Activated naive CD8-positive, alpha-beta T cell treated with anti-CD3 and anti-CD28 coated beads, Interleukin-2, amount 50 U/mL, for 24 hours (primary cell): Measurements from ENCODE around the gene COL2A1.
A peak's percentile ranks its signal among the peaks of the same experiment; 100 is the strongest.
"Not testable (repeated sequence)": the region's sequence is repeated elsewhere in the genome, so short reads cannot be mapped to it uniquely, and the experiment has no call there.

Source experiments
- ATAC-seq: fragments of 150-1000 bp; cut with Tn5 transposase; one replicate; pipeline ENCODE4 v1.10.0; 2021
- DNase-seq: peaks from one replicate; pipeline ENCODE4 v3.0.0; 2021
- H3K27ac Mint-ChIP-seq: one replicate; pipeline ENCODE4 v1.8.0; 2021; ENCODE audit warnings: mild to moderate bottlenecking, mixed read lengths
- H3K27me3 Mint-ChIP-seq: one replicate; pipeline ENCODE4 v1.8.0; 2021; ENCODE audit warnings: mixed read lengths
- H3K36me3 Mint-ChIP-seq: one replicate; pipeline ENCODE4 v1.8.0; 2021; ENCODE audit warnings: low read depth, mixed read lengths
- H3K4me1 Mint-ChIP-seq: one replicate; pipeline ENCODE4 v1.8.0; 2021; ENCODE audit warnings: mixed read lengths
- H3K4me3 Mint-ChIP-seq: one replicate; pipeline ENCODE4 v1.8.0; 2021; ENCODE audit warnings: mild to moderate bottlenecking, moderate library complexity, mixed read lengths
- H3K9me3 Mint-ChIP-seq: one replicate; pipeline ENCODE4 v1.8.0; 2021; ENCODE audit warnings: mixed read lengths

Gene COL2A1

GRCh38 chr12:47970843-47971242, 33.4 kb downstream of the COL2A1 start:
- peaks cover 19% of the 10 kb centered on the region for H3K36me3 Mint-ChIP-seq
- H3K27ac Mint-ChIP-seq = no peak overlapping the region
- ATAC-seq (no peak), DNase-seq (no peak)
- no peaks in the 10 kb centered on the region for H3K27me3 Mint-ChIP-seq
- H3K4me1 Mint-ChIP-seq = peaks cover 4% of the 10 kb centered on the region
- H3K4me3 Mint-ChIP-seq = no peak overlapping the region
- no peaks in the 10 kb centered on the region for H3K9me3 Mint-ChIP-seq

- peaks cover 29% of the 10 kb centered on the region for H3K36me3 Mint-ChIP-seq
- H3K27ac Mint-ChIP-seq = no peak overlapping the region
- ATAC-seq = no peak
- no peak for DNase-seq
- no peaks in the 10 kb centered on the region for H3K9me3 Mint-ChIP-seq
- no peaks in the 10 kb centered on the region for H3K27me3 Mint-ChIP-seq
- no peak overlapping the region for H3K4me3 Mint-ChIP-seq
- peaks cover 14% of the 10 kb centered on the region for H3K4me1 Mint-ChIP-seq
Measured at GRCh38 chr12:47969845-47970244, 34.4 kb downstream of the COL2A1 start.

- ATAC-seq (no peak), DNase-seq (no peak)
- peaks cover 2% of the 10 kb centered on the region for H3K27me3 Mint-ChIP-seq
- peaks cover 40% of the 10 kb centered on the region for H3K36me3 Mint-ChIP-seq
- H3K4me1 Mint-ChIP-seq = peaks cover 33% of the 10 kb centered on the region
- no peak overlapping the region for H3K4me3 Mint-ChIP-seq
- H3K27ac Mint-ChIP-seq = no peak overlapping the region
- no peaks in the 10 kb centered on the region for H3K9me3 Mint-ChIP-seq
Measured at GRCh38 chr12:47967461-47968321, 36.6 kb downstream of the COL2A1 start.

GRCh38 chr12:47965581-47965980, 38.7 kb downstream of the COL2A1 start:
- H3K9me3 Mint-ChIP-seq = no peaks in the 10 kb centered on the region
- ATAC-seq (no peak), DNase-seq (no peak)
- peak overlapping the region; percentile 17 for H3K27ac Mint-ChIP-seq
- peaks cover 11% of the 10 kb centered on the region for H3K27me3 Mint-ChIP-seq
- H3K36me3 Mint-ChIP-seq = peaks cover 40% of the 10 kb centered on the region
- peak overlapping the region; percentile 95 for H3K4me3 Mint-ChIP-seq
- peaks cover 33% of the 10 kb centered on the region for H3K4me1 Mint-ChIP-seq

GRCh38 chr12:47964106-47964728, 40.1 kb downstream of the COL2A1 start:
- H3K4me3 Mint-ChIP-seq = peak overlapping the region; percentile 95
- ATAC-seq = no peak

GRCh38 chr12:47963340-47964040, 40.8 kb downstream of the COL2A1 start, which contains the start of gene TMEM106C:
TMEM106C (plus strand) TSS chr12:47963596; CDS start chr12:47964237, 641 bp downstream.
- ATAC-seq (peak; percentile 95), DNase-seq (peak; percentile 95)
- peak within 1 kb of the TSS; percentile 92 for H3K27ac Mint-ChIP-seq
- peak within 1 kb of the TSS; percentile 95 for H3K4me3 Mint-ChIP-seq
- H3K27me3 Mint-ChIP-seq = peaks cover 24% of the 10 kb centered on the region
- H3K36me3 Mint-ChIP-seq = peaks cover 40% of the 10 kb centered on the region
- peaks cover 1% of the 10 kb centered on the region for H3K9me3 Mint-ChIP-seq
- peaks cover 33% of the 10 kb centered on the region for H3K4me1 Mint-ChIP-seq

More at GRCh38 chr12:47964106-47964728, 40.1 kb downstream of the COL2A1 start:
- Mint-ChIP-seq H3K27me3 (peaks cover 24% of the 10 kb centered on the region), H3K4me1 (peaks cover 33% of the 10 kb centered on the region), H3K36me3 (peaks cover 40% of the 10 kb centered on the region), H3K9me3 (no peaks in the 10 kb centered on the region), H3K27ac (peak overlapping the region; percentile 92)
- DNase-seq = peak; percentile 23

- no peak for DNase-seq
- Mint-ChIP-seq H3K27me3 (peaks cover 24% of the 10 kb centered on the region), H3K4me3 (no peak overlapping the region)
Measured at GRCh38 chr12:47962198-47962597, 42.1 kb downstream of the COL2A1 start.

GRCh38 chr12:47957671-47958070, 46.6 kb downstream of the COL2A1 start:
- DNase-seq, H3K4me1 Mint-ChIP-seq, H3K27ac Mint-ChIP-seq, H3K4me3 Mint-ChIP-seq, H3K36me3 Mint-ChIP-seq, H3K9me3 Mint-ChIP-seq, ATAC-seq: not testable (repeated sequence)
- H3K27me3 Mint-ChIP-seq = peaks cover 22% of the 10 kb centered on the region

More at GRCh38 chr12:47962198-47962597, 42.1 kb downstream of the COL2A1 start:
- Mint-ChIP-seq H3K27ac (no peak overlapping the region), H3K36me3 (peaks cover 30% of the 10 kb centered on the region), H3K4me1 (peaks cover 33% of the 10 kb centered on the region), H3K9me3 (peaks cover 3% of the 10 kb centered on the region)
- no peak for ATAC-seq

- no peak overlapping the region for H3K4me3 Mint-ChIP-seq
- ATAC-seq (no peak), DNase-seq (no peak)
- H3K4me1 Mint-ChIP-seq = no peaks in the 10 kb centered on the region
- peaks cover 8% of the 10 kb centered on the region for H3K27me3 Mint-ChIP-seq
- no peak overlapping the region for H3K27ac Mint-ChIP-seq
- peaks cover 3% of the 10 kb centered on the region for H3K9me3 Mint-ChIP-seq
- H3K36me3 Mint-ChIP-seq = no peaks in the 10 kb centered on the region
Measured at GRCh38 chr12:47955059-47955458, 49.2 kb downstream of the COL2A1 start.

- DNase-seq (no peak), ATAC-seq (no peak)
- no peaks in the 10 kb centered on the region for H3K36me3 Mint-ChIP-seq
- peaks cover 3% of the 10 kb centered on the region for H3K9me3 Mint-ChIP-seq
- no peak overlapping the region for H3K27ac Mint-ChIP-seq
- no peak overlapping the region for H3K4me3 Mint-ChIP-seq
- H3K27me3 Mint-ChIP-seq = peaks cover 3% of the 10 kb centered on the region
- H3K4me1 Mint-ChIP-seq = no peaks in the 10 kb centered on the region
Measured at GRCh38 chr12:47954467-47955045, 49.7 kb downstream of the COL2A1 start.

- Mint-ChIP-seq H3K36me3 (no peaks in the 10 kb centered on the region), H3K4me3 (no peak overlapping the region), H3K27ac (no peak overlapping the region), H3K9me3 (peaks cover 3% of the 10 kb centered on the region), H3K27me3 (no peaks in the 10 kb centered on the region), H3K4me1 (no peaks in the 10 kb centered on the region)
- DNase-seq (no peak), ATAC-seq (no peak)
Measured at GRCh38 chr12:47954058-47954457, 50.2 kb downstream of the COL2A1 start.

GRCh38 chr12:47950856-47951468, 53.3 kb downstream of the COL2A1 start:
- no peak overlapping the region for H3K27ac Mint-ChIP-seq
- ATAC-seq = no peak
- H3K27me3 Mint-ChIP-seq = peaks cover 7% of the 10 kb centered on the region
- no peak for DNase-seq
- no peak overlapping the region for H3K4me3 Mint-ChIP-seq
- no peaks in the 10 kb centered on the region for H3K36me3 Mint-ChIP-seq
- H3K9me3 Mint-ChIP-seq = no peaks in the 10 kb centered on the region
- H3K4me1 Mint-ChIP-seq = peaks cover 2% of the 10 kb centered on the region

- Mint-ChIP-seq H3K27ac (no peak overlapping the region), H3K36me3 (no peaks in the 10 kb centered on the region), H3K4me3 (no peak overlapping the region), H3K9me3 (no peaks in the 10 kb centered on the region), H3K27me3 (peaks cover 12% of the 10 kb centered on the region), H3K4me1 (peaks cover 2% of the 10 kb centered on the region)
- peak; percentile 60 for ATAC-seq
- DNase-seq = peak; percentile 68
Measured at GRCh38 chr12:47949441-47950341, 54.6 kb downstream of the COL2A1 start.
